Activated B cell treated with CpG ODN at 0.5 μM for 24 hours (primary cell): ENCODE results near the gene APOBEC3H. TPM values are rescaled to one million over a fixed set of nuclear protein-coding genes. Genes with fewer than 3 reads are reported as not detected.
A peak's percentile ranks its signal among the peaks of the same experiment; 100 is the strongest.

ENCODE experiments used
- ATAC-seq: fragments of 200-7000 bp; cut with Tn5 transposase; one replicate; pipeline ENCODE4 v1.10.0; 2021; ENCODE audit warnings: low read depth, mild to moderate bottlenecking, moderate library complexity
- CTCF ChIA-PET: fragments of 350-600 bp; sonication (Branson Sonifier 250); formaldehyde crosslinking; loops from one replicate; lab custom pipeline; 2021; ENCODE audit warnings: antibody characterized with exemption; lab: Charles Lee
- POLR2A ChIA-PET: fragments of 350-600 bp; sonication (Branson Sonifier 250); formaldehyde crosslinking; loops from one replicate; lab custom pipeline; 2021; ENCODE audit warnings: antibody characterized with exemption; lab: Charles Lee
- DNase-seq: peaks from one replicate; pipeline ENCODE4 v3.0.0; 2022
- H3K27ac Mint-ChIP-seq: one replicate; pipeline ENCODE4 v1.8.0; 2020; ENCODE audit warnings: mixed read lengths
- H3K27me3 Mint-ChIP-seq: one replicate; pipeline ENCODE4 v1.8.0; 2021; ENCODE audit warnings: mixed read lengths
- H3K36me3 Mint-ChIP-seq: one replicate; pipeline ENCODE4 v1.8.0; 2021; ENCODE audit warnings: low read depth, mixed read lengths
- H3K4me1 Mint-ChIP-seq: one replicate; pipeline ENCODE4 v1.8.0; 2021; ENCODE audit warnings: mixed read lengths
- H3K4me3 Mint-ChIP-seq: one replicate; pipeline ENCODE4 v1.8.0; 2020; ENCODE audit warnings: mild to moderate bottlenecking, mixed read lengths
- H3K9me3 Mint-ChIP-seq: one replicate; pipeline ENCODE4 v1.8.0; 2020; ENCODE audit warnings: mixed read lengths
- intact Hi-C: fragments of 100-400 bp; cut with micrococcal nuclease; formaldehyde crosslinking; loops from one replicate; pipeline ENCODE4 v1.15.1; 2024
- total RNA-seq: library from RNA; stranded (reverse); gene quantifications from 2 replicates; pipeline ENCODE4 v1.2.3, GENCODE V29; 2022
- TF ChIP-seq, protein P1 (sequence below): fragments of 200-600 bp; IDR thresholded peaks from one replicate; pipeline ENCODE4 v1.8.0; 2022; ENCODE audit warnings: antibody characterized with exemption, mild to moderate bottlenecking

The APOBEC3H gene
- total RNA-seq, 1 donor from 2014 or later: 1.4 TPM

GRCh38 chr22:39115977-39116621, 19.1 kb downstream of the APOBEC3H start:
- peak overlapping the region; percentile 32 for H3K4me3 Mint-ChIP-seq
- no peaks in the 10 kb centered on the region for H3K9me3 Mint-ChIP-seq
- no peak for DNase-seq
- no peaks in the 10 kb centered on the region for H3K27me3 Mint-ChIP-seq
- H3K36me3 Mint-ChIP-seq: no peaks in the 10 kb centered on the region
- TF ChIP-seq, protein P1, sequence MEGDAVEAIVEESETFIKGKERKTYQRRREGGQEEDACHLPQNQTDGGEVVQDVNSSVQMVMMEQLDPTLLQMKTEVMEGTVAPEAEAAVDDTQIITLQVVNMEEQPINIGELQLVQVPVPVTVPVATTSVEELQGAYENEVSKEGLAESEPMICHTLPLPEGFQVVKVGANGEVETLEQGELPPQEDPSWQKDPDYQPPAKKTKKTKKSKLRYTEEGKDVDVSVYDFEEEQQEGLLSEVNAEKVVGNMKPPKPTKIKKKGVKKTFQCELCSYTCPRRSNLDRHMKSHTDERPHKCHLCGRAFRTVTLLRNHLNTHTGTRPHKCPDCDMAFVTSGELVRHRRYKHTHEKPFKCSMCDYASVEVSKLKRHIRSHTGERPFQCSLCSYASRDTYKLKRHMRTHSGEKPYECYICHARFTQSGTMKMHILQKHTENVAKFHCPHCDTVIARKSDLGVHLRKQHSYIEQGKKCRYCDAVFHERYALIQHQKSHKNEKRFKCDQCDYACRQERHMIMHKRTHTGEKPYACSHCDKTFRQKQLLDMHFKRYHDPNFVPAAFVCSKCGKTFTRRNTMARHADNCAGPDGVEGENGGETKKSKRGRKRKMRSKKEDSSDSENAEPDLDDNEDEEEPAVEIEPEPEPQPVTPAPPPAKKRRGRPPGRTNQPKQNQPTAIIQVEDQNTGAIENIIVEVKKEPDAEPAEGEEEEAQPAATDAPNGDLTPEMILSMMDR: no peak
- intact Hi-C loops: no loop called here
- H3K27ac Mint-ChIP-seq: peak overlapping the region; percentile 86
- ChIA-PET POLR2A (interaction anchor here (0.5 to 3.0 kb wide), 7 partner anchors 14 to 413 kb away, joined by 3 to 37 read pairs (median 4); no protein-coding TSS in a partner anchor), CTCF (interaction anchor here (2.2 kb wide), 1 partner anchor 102 kb away, joined by 5 read pairs; the partner anchor contains the start of gene APOBEC3C)
- no peak for ATAC-seq
- peaks cover 54% of the 10 kb centered on the region for H3K4me1 Mint-ChIP-seq

DNA sequence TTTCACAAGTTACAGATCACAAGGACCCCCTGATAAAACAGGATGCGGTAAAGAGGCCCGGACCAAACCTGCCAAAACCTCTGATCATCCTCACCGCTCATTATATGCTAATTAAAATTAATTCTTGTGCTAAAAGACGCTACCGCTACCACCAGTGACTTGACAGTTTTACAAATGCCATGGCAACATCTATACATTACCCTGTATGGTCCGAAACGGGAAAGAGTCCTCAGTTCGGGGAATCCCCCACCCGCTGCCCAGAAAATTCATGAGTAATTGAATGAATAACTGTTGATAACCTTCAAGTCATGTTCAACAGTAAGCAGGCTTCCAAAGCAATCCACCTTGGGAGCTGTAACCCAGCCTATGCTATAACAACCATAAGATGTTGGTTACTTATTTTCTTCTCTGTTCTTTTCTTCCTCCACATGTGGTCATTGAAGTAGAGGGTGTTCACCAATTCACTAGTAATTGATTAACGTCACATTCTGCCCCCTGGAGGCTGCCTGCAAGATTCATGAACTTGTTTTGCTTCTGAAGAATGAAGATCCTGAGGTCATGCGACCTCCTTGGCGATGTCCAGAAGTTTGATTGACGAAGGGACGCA, 20.6 kb downstream of the APOBEC3H start:
- DNase-seq (peak; percentile 37), ATAC-seq (peak; percentile 64)
- H3K27me3 Mint-ChIP-seq: no peaks in the 10 kb centered on the region
- TF ChIP-seq, protein P1: no peak
- H3K4me1 Mint-ChIP-seq: peaks cover 52% of the 10 kb centered on the region
- H3K4me3 Mint-ChIP-seq: peak overlapping the region; percentile 67
- intact Hi-C loops: loop anchor here (1.0 kb wide), 6 partner anchors 18 to 247 kb away; partner anchors contain the start of gene APOBEC3C
- H3K36me3 Mint-ChIP-seq: no peaks in the 10 kb centered on the region
- peak overlapping the region; percentile 86 for H3K27ac Mint-ChIP-seq
- ChIA-PET POLR2A (interaction anchor here (0.8 to 1.6 kb wide), 9 partner anchors 10 to 54 kb away, joined by 3 to 15 read pairs (median 5); no protein-coding TSS in a partner anchor), CTCF (interaction anchor here (0.9 to 2.3 kb wide), 8 partner anchors 10 to 198 kb away, joined by 3 to 17 read pairs (median 4); partner anchors contain the start of gene APOBEC3B)
- no peaks in the 10 kb centered on the region for H3K9me3 Mint-ChIP-seq

GRCh38 chr22:39120983-39121382, 23.9 kb downstream of the APOBEC3H start:
- Mint-ChIP-seq H3K27ac (no peak overlapping the region), H3K4me1 (peaks cover 30% of the 10 kb centered on the region), H3K9me3 (no peaks in the 10 kb centered on the region), H3K27me3 (no peaks in the 10 kb centered on the region), H3K4me3 (no peak overlapping the region), H3K36me3 (no peaks in the 10 kb centered on the region)
- DNase-seq (no peak), ATAC-seq (no peak)
- intact Hi-C loops: no loop called here
- ChIA-PET POLR2A (interaction anchor here (0.6 kb wide), 1 partner anchor 100 kb away, joined by 4 read pairs; the partner anchor contains the start of gene APOBEC3D), CTCF (no interaction called here)
- TF ChIP-seq, protein P1: no peak

DNA sequence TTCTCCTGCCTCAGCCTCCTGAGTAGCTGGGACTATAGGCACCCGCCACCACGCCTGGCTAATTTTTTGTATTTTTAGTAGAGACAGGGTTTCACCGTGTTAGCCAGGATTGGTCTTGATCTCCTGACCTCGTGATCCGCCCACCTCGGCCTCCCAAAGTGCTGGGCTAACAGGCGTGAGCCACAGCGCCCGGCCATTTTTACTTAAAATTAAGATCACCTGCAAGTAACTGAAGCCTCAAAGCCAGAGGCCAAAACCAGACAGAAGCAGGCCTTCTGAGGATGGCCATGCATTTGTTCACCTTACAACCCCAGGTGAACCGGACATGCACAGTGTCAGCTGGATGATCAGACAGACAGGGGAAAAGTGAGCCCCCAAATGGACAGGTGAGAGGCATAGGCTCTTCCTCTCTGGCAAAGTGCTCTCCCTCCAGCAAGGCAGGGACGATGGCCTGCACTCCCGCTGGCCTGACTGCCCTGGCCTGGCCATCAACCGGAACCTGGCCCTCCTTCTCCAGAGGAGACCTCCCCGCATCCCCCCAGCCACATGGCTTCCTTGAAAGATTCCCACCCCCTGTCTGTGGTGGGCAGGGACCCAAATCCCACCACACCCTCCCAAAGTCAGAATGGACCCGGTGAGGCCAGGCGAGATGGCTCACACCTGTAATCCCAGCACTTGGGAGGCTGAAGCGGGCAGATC, 25.9 kb downstream of the APOBEC3H start:
- POLR2A ChIA-PET: interaction anchor here (0.7 kb wide), 1 partner anchor 12 kb away, joined by 3 read pairs; no protein-coding TSS in a partner anchor
- no peaks in the 10 kb centered on the region for H3K27me3 Mint-ChIP-seq

More for the DNA sequence above, 25.9 kb downstream of the APOBEC3H start:
- Mint-ChIP-seq H3K4me3 (no peak overlapping the region), H3K27ac (no peak overlapping the region), H3K36me3 (no peaks in the 10 kb centered on the region), H3K9me3 (no peaks in the 10 kb centered on the region), H3K4me1 (peaks cover 12% of the 10 kb centered on the region)
- ATAC-seq: no peak
- intact Hi-C loops: loop anchor here (1.0 kb wide), 1 partner anchor 116 kb away; no protein-coding TSS in a partner anchor
- TF ChIP-seq, protein P1: no peak
- CTCF ChIA-PET: interaction anchor here (1.4 to 1.5 kb wide), 4 partner anchors 109 to 120 kb away, joined by 5 to 7 read pairs (median 6); partner anchors contain the start of gene APOBEC3C
- no peak for DNase-seq
